ENCODE measurements around the gene UNC5A. TPM values are rescaled to one million over a fixed set of nuclear protein-coding genes. Genes with fewer than 3 reads are reported as not detected.

UNC5A gene
- total and polyA plus RNA-seq, 5 experiments from 2014 or later, result not detected

DNA sequence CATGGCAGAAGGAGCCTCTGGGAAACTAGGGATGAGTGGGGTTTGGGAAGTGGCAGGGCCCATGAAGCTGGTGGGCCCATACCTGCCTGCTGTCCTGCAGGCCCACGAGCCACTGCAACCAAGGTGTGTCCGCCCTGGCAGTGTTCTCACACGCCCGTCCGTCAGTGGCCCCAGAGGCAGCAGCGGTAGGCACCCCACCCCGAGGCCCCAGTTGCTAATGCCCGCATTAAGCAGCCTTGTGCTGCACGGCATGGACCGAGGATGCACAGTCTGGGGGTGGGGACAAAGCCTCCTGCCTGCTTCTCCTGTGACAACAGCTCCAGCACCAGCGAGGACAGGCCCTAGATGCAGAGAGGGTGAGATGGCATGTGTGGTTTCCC is 47.5 kb downstream of the UNC5A start:
- Mint-ChIP-seq H3K27ac (no peak overlapping the region), H3K27me3 (peaks cover 7 to 61% (median 37%) of the 10 kb centered on the region in 5 donors), H3K4me1 (peaks cover 0 to 3% (median 0%) of the 10 kb centered on the region in 4 donors), H3K36me3 (no peaks in the 10 kb centered on the region), H3K4me3 (no peak overlapping the region), H3K9me3 (no peaks in the 10 kb centered on the region)
- ATAC-seq (no peak), DNase-seq (no peak)
- POLR2A ChIA-PET, result no interaction called here

DNA sequence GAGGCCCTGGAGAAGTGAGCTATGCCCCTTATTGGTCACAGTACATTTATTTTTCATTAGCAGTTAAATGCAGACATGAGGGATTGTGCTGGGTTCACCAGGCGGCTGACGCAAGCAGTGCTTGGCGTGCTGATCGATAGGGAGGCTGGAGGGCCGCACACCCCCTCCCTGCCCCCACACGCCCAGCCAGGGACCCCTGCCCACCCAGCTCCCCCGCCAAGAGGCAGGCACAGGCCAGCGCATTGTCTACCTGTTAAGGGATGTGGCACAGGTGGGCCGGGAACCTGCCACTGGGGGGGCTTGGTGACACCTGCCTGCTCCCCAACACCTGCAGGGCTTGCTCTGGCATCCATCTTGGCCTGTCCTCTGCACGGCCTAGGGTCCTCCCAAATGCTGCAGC is 49.6 kb downstream of the UNC5A start:
- no peak for ATAC-seq
- peaks cover 0 to 2% (median 0%) of the 10 kb centered on the region in 3 donors for H3K36me3 Mint-ChIP-seq

DNA sequence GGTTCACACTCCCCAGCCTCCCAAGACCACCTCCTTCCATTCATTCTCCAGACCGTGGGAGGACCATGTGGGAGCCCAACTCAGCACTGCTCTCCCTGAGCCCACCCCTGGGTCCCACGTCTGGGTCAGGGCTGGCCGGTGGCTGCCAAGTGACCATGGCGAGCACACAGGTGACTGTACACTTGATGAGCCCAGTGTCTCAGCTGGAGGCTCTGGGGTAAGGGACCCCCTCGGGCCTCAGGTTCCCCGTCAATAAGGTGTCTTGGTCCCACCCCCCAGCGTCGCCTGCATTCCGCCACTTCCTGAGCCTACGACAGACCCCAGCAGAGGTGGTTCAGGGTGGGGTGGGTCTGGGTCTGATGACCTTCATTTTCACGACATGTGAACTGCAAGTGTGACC is 50.0 kb downstream of the UNC5A start:
- ATAC-seq, result no peak
- H3K27ac Mint-ChIP-seq, result no peak overlapping the region

More for the DNA sequence above, 49.6 kb downstream of the UNC5A start:
- H3K4me1 Mint-ChIP-seq, result peaks cover 0 to 3% (median 0%) of the 10 kb centered on the region in 4 donors
- H3K9me3 Mint-ChIP-seq, result no peaks in the 10 kb centered on the region
- no peak overlapping the region for H3K27ac Mint-ChIP-seq
- POLR2A ChIA-PET, result no interaction called here
- H3K4me3 Mint-ChIP-seq, result no peak overlapping the region
- DNase-seq, result no peak
- H3K27me3 Mint-ChIP-seq, result peaks cover 12 to 70% (median 43%) of the 10 kb centered on the region in 5 donors

DNA sequence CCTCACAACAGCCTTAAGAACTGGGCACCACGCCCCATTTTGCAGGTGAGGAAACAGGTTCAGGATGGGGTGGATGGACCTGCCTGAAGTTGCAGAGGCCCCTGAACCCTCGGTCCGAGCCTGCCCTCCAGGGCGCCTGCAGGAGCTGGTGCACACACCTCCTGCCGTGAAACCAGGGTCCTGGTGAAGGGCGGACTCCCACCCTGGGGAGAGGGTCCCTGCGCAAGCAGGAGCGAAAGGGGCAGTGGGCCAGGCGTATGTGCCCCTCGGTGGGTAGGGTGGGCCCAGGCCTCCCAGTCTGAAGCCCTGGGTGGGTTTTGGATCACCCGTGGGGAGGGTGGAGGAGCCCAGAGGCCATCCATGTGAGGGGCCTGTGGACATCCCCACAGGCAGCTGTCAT is 50.9 kb downstream of the UNC5A start:
- Mint-ChIP-seq H3K36me3 (peaks cover 0 to 2% (median 0%) of the 10 kb centered on the region in 3 donors), H3K9me3 (no peaks in the 10 kb centered on the region), H3K27ac (no peak overlapping the region), H3K4me3 (no peak overlapping the region), H3K4me1 (peaks cover 0 to 3% (median 0%) of the 10 kb centered on the region in 4 donors), H3K27me3 (peaks cover 12 to 80% (median 53%) of the 10 kb centered on the region in 5 donors)
- DNase-seq (no peak), ATAC-seq (no peak)
- POLR2A ChIA-PET, result no interaction called here

More for the DNA sequence above, 50.0 kb downstream of the UNC5A start:
- H3K4me3 Mint-ChIP-seq, result no peak overlapping the region
- no peaks in the 10 kb centered on the region for H3K9me3 Mint-ChIP-seq
- peaks cover 12 to 74% (median 48%) of the 10 kb centered on the region in 5 donors for H3K27me3 Mint-ChIP-seq
- no peak for DNase-seq
- POLR2A ChIA-PET, result no interaction called here
- H3K4me1 Mint-ChIP-seq, result peaks cover 0 to 3% (median 0%) of the 10 kb centered on the region in 4 donors
- peaks cover 0 to 2% (median 0%) of the 10 kb centered on the region in 3 donors for H3K36me3 Mint-ChIP-seq

DNA sequence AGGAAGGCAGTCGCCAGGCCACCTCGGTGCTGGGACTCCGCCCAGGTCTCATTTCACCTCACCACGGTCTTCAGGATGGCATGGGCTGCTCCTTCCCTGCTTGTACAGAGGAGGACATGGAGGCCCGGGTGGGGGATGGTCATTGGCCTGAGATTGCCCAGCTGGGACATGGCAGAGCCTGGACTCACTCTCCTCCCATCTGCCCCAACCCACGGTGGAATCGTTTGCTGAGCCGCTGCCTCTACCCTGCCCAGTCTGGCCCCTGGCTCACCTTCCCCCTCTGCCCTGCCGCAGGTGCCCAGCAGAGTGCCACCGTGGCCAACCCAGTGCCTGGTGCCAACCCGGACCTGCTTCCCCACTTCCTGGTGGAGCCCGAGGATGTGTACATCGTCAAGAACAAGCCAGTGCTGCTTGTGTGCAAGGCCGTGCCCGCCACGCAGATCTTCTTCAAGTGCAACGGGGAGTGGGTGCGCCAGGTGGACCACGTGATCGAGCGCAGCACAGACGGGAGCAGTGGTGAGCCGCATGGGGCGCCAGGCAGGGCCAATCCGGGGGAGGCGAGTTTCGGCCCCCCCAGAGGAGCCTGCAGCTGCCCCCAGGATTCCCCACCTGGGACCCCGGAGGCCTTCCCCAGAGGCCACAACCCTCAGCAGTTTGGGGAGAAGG is 52.1 kb downstream of the UNC5A start:
- Mint-ChIP-seq H3K9me3 (no peaks in the 10 kb centered on the region), H3K4me3 (no peak overlapping the region), H3K27ac (peak overlapping the region in 1 of 10 donors; percentile 42), H3K27me3 (peaks cover 13 to 75% (median 51%) of the 10 kb centered on the region in 5 donors), H3K36me3 (peaks cover 0 to 2% (median 0%) of the 10 kb centered on the region in 3 donors), H3K4me1 (peaks cover 0 to 2% (median 0%) of the 10 kb centered on the region in 4 donors)
- DNase-seq (no peak), ATAC-seq (no peak)
- POLR2A ChIA-PET, result interaction anchor here (0.6 kb wide), 1 partner anchor 1398 kb away, joined by 4 read pairs; no protein-coding TSS in a partner anchor

DNA sequence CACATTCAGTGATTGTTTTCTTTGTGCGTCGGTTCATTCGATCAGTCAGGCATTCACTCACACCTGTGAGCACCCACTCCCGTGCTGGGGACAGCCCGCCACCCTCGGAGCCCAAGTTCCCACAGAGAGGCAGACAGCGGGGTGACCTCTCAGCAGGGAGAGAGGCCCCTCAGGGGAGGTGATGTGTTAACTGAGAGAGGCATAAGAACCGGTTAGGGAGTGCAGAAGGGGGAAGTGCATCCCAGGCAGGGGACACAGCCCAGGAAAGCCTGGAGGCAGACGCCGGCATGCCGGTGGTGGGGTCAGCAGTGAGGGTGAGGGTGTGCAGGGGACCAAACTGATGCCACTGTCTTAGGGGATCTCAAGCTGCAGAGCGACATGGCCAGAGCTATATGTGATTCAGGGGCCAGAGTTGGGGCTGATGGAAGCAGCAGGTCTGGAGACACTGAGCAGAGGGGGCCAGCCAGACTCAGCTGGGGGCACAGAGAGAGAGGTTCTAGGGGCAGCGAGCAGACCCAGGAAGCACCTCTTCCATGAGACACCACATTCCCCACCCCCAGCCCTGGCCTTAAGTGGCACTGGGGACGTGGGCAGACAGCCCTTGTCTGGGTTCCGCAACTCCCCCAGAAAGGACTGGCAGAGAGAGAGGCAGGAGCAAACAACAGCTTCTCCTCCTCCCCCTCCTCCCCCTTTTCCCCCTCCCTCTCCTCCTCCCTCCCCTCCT is 52.8 kb downstream of the UNC5A start:
- H3K4me1 Mint-ChIP-seq, result peaks cover 0 to 2% (median 0%) of the 10 kb centered on the region in 4 donors
- H3K4me3 Mint-ChIP-seq, result no peak overlapping the region
- H3K27ac Mint-ChIP-seq, result peak overlapping the region in 1 of 10 donors; percentile 42
- POLR2A ChIA-PET, result interaction anchor here (0.6 kb wide), 1 partner anchor 1398 kb away, joined by 4 read pairs; no protein-coding TSS in a partner anchor
- no peaks in the 10 kb centered on the region for H3K9me3 Mint-ChIP-seq
- H3K27me3 Mint-ChIP-seq, result peaks cover 13 to 70% (median 45%) of the 10 kb centered on the region in 5 donors
- peaks cover 0 to 2% (median 0%) of the 10 kb centered on the region in 3 donors for H3K36me3 Mint-ChIP-seq
- ATAC-seq, result no peak
- DNase-seq, result no peak

DNA sequence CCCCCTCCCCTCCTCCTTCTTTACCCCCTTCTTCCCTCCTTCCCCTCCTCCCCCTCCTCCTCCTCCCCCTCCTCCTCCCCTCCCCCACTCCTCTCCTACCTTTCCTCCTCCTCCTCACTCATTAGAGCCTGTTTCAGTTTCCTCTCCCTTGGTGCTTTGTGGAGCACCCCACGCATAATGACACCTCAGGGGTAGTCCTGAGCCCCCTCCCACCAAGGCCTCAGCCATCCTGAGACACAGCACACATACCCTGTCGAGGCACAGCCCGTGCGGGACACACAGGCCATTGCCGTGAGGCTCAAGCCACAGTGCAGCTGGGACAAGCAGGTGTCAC is 53.4 kb downstream of the UNC5A start:
- ATAC-seq, result no peak
- Mint-ChIP-seq H3K4me1 (peaks cover 0 to 2% (median 0%) of the 10 kb centered on the region in 4 donors), H3K36me3 (peaks cover 0 to 2% (median 0%) of the 10 kb centered on the region in 3 donors), H3K27ac (no peak overlapping the region), H3K9me3 (no peaks in the 10 kb centered on the region), H3K27me3 (peaks cover 11 to 65% (median 42%) of the 10 kb centered on the region in 5 donors), H3K4me3 (no peak overlapping the region)
- no peak for DNase-seq
- POLR2A ChIA-PET, result no interaction called here

DNA sequence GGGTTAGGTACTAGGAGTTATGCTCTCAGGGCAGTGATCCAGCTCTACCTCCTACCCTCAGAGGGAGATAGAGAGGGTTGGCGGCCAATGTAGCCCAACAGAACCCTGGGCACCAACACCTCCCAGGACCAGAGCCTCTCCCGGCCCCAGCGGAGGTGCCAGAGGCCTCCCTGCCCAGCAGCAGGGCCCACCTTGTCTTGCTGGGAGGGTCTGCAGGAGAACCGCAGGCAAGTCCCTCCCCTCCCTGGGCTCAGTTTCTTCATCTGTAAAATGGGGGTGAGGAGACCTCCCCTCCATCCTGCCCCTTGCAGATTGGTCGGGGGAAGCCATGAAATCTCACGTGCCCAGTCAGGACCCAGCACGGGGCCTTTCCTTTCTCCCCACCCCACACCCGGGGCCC is 54.4 kb downstream of the UNC5A start:
- Mint-ChIP-seq H3K9me3 (no peaks in the 10 kb centered on the region), H3K36me3 (peaks cover 0 to 2% (median 0%) of the 10 kb centered on the region in 3 donors), H3K4me3 (no peak overlapping the region), H3K27me3 (peaks cover 11 to 64% (median 42%) of the 10 kb centered on the region in 5 donors), H3K27ac (no peak overlapping the region), H3K4me1 (peaks cover 0 to 2% (median 0%) of the 10 kb centered on the region in 4 donors)
- no peak for ATAC-seq
- DNase-seq, result no peak
- POLR2A ChIA-PET, result no interaction called here

DNA sequence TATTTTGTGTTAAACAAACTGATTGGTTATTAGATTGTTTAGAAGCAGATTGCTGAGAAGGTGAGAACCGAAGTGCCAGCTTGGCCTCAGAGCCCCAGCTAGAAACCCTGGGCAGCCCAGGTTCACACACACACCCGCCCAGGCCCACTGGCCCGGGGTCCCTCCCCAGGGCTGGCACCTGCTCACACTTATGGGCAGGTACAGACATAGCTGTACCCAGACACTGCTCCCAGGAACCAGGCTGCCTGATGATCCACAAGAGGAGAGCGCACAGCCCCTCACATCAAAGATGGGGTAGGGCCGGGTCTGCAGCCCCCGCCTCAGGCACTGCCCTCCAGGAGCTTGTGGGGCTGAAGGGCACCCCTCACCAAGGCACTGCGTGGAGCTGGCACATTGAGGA is 55.6 kb downstream of the UNC5A start:
- H3K27me3 Mint-ChIP-seq, result peaks cover 9 to 54% (median 34%) of the 10 kb centered on the region in 5 donors
- H3K36me3 Mint-ChIP-seq, result peaks cover 0 to 2% (median 0%) of the 10 kb centered on the region in 3 donors
- no peak overlapping the region for H3K4me3 Mint-ChIP-seq
- POLR2A ChIA-PET, result no interaction called here
- no peak for ATAC-seq
- H3K27ac Mint-ChIP-seq, result peak overlapping the region in 1 of 10 donors; percentile 18
- DNase-seq, result no peak
- H3K4me1 Mint-ChIP-seq, result peaks cover 0 to 7% (median 2%) of the 10 kb centered on the region in 4 donors
- H3K9me3 Mint-ChIP-seq, result peaks cover 0 to 2% (median 0%) of the 10 kb centered on the region in 9 donors

DNA sequence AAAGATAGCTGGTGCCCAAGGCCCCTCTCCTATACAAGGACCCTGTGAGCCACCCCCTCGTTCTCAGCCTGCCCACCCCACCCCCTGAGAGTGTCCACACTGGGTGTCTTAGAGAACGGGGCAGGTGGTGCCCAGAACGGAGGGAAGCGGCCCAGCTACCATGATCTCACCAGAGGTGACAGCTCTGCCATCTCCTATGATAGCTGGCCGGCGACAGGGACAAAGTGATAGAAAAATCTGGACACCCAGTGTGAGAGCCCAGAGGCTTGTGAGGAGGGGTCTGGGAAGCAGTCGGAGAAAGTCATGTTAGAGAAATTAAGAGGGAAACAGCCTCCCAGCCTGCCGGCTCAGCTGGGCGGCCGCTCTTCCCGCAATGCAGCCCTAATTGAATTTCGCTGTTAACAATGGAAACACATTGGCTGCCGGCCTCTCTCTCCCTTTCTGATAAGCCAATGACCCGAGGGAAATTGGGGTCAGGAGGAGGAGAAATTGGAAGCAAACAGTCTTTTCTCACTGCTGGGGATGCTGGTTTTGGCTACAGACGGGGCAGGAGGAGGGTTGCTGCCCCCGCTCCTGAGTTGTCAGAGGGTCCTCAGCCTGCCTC is 56.5 kb downstream of the UNC5A start:
- Mint-ChIP-seq H3K4me1 (peaks cover 0 to 7% (median 2%) of the 10 kb centered on the region in 4 donors), H3K36me3 (peaks cover 0 to 2% (median 0%) of the 10 kb centered on the region in 3 donors), H3K4me3 (no peak overlapping the region), H3K27ac (no peak overlapping the region), H3K9me3 (peaks cover 0 to 2% (median 0%) of the 10 kb centered on the region in 9 donors), H3K27me3 (peaks cover 9 to 49% (median 31%) of the 10 kb centered on the region in 5 donors)
- ATAC-seq, result no peak
- no peak for DNase-seq
- POLR2A ChIA-PET, result no interaction called here

DNA sequence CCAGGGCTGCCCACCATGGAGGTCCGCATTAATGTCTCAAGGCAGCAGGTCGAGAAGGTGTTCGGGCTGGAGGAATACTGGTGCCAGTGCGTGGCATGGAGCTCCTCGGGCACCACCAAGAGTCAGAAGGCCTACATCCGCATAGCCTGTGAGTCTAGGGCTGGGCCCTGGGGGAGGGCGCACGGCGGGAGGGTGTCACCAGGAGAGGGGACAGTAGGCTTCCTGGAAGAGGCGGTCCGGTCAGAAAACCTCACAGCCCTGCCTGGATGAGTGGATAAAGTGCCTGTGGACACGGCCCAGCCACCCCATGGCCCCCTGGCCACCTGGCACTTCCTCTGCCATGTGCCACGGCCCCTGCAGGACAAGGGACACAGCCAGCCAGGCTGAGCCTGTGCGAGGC is 57.8 kb downstream of the UNC5A start:
- POLR2A ChIA-PET, result no interaction called here
- H3K9me3 Mint-ChIP-seq, result peaks cover 0 to 6% (median 0%) of the 10 kb centered on the region in 9 donors
- H3K27me3 Mint-ChIP-seq, result peaks cover 7 to 38% (median 23%) of the 10 kb centered on the region in 5 donors
- H3K27ac Mint-ChIP-seq, result no peak overlapping the region
- peaks cover 0 to 2% (median 0%) of the 10 kb centered on the region in 3 donors for H3K36me3 Mint-ChIP-seq
- DNase-seq, result no peak
- ATAC-seq, result no peak
- H3K4me3 Mint-ChIP-seq, result no peak overlapping the region
- H3K4me1 Mint-ChIP-seq, result peaks cover under 1 to 9% (median 6%) of the 10 kb centered on the region in 4 donors

DNA sequence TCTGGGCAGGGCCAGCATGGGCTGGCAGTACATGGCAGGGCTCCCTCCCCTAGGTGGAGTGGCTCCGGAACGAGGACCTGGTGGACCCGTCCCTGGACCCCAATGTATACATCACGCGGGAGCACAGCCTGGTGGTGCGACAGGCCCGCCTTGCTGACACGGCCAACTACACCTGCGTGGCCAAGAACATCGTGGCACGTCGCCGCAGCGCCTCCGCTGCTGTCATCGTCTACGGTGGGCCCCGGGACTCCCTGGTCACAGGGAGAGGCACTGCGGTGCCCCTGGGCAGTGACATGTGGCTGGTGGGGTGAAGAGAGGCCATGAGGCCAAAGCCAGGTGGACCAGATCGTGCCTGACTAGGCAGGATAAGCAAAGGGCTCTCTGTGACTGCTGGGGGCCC is 58.4 kb downstream of the UNC5A start:
- peaks cover 1 to 12% (median 9%) of the 10 kb centered on the region in 4 donors for H3K4me1 Mint-ChIP-seq
- H3K4me3 Mint-ChIP-seq, result no peak overlapping the region
- H3K36me3 Mint-ChIP-seq, result no peaks in the 10 kb centered on the region
- ATAC-seq (no peak), DNase-seq (no peak)
- H3K27me3 Mint-ChIP-seq, result peaks cover 5 to 33% (median 21%) of the 10 kb centered on the region in 5 donors
- H3K9me3 Mint-ChIP-seq, result peaks cover 0 to 7% (median 0%) of the 10 kb centered on the region in 9 donors
- peak overlapping the region in 1 of 10 donors; percentile 57 for H3K27ac Mint-ChIP-seq
- POLR2A ChIA-PET, result no interaction called here

All from naive thymus-derived CD8-positive, alpha-beta T cell (primary cell).